ENCODE data around the gene TAMALIN.

DNA sequence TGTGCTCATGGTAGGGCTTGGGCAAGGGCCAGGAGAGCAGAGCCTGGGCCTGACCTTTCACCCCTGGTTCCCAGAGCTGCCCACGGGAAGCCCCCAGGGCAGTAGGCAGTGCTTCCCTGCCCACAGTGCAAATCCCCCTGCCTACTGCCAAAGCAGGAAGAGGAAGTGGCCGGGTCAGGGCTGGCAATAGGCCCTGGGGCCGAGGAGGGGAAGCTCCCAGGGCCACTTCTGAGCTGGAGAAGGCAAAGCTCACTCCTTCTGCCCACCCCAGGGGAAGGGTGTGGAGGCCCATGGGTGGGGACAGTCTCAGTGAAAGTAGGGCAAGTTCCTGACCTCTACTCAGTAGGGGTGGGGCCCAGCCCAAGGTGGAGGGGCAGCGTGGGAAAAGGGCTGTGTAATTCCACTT lies 39.1 kb downstream of the TAMALIN start:
- TF ChIP-seq TAF1 (IDR thresholded peaks at IDR 0.05; ENCODE audit: borderline replicate concordance, insufficient read depth, low read length) (no peak), POLR2AphosphoS5 (IDR thresholded peaks at IDR 0.05; ENCODE audit: low read depth, low read length) (no peak)
